ENCODE measurements around the gene AQP2. TPM values are rescaled to one million over a fixed set of nuclear protein-coding genes. Genes with fewer than 3 reads are reported as not detected.

AQP2 gene
- total RNA-seq, 1 donor from 2014 or later, result not detected

DNA sequence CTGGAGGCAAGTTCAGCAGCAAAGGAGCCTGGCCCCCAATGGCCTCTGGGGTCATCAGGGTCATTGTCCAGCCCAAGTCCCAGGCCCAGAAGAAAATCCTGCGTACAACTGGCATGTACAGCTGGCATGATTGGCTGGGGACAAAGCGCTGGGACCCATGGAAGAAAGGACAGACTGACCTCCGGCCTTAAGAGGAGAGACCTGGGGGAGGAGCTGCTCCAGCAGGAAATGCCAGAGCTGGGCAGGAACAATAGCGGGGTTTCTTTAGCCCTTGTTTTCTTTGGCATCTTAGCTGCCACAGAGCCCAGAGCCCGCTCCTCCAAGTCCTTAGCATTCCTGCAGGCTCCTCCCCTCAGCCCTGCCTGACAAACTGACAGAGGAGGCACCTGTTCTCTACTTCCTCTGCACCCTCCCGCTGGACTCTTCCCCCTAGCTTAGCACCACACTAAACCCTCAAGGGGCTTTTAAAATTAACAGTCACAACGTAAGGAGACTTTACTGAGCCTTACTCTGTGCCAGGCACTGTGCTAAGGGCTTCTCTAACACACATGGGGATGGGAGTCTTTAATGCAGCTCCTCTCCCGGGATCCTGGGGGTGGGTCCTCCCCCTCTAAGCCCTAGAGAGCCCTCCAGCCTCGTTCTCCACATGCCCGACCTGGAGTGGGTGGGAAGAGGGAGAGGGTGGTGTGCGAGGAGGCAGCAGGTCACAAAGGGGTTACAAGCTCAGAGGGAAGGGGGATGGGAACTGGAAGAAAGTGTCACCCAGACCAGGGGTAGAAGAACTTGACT is 9.3 kb downstream of the AQP2 start:
- H3K4me1 Mint-ChIP-seq, result peaks cover 7% of the 10 kb centered on the region
- intact Hi-C loops (cut with micrococcal nuclease), result no loop called here
- no peaks in the 10 kb centered on the region for H3K36me3 Mint-ChIP-seq (ENCODE audit: low read depth)
- ATAC-seq (ENCODE audit: low read depth) (no peak), DNase-seq (no peak)
- TF ChIP-seq, protein P1, sequence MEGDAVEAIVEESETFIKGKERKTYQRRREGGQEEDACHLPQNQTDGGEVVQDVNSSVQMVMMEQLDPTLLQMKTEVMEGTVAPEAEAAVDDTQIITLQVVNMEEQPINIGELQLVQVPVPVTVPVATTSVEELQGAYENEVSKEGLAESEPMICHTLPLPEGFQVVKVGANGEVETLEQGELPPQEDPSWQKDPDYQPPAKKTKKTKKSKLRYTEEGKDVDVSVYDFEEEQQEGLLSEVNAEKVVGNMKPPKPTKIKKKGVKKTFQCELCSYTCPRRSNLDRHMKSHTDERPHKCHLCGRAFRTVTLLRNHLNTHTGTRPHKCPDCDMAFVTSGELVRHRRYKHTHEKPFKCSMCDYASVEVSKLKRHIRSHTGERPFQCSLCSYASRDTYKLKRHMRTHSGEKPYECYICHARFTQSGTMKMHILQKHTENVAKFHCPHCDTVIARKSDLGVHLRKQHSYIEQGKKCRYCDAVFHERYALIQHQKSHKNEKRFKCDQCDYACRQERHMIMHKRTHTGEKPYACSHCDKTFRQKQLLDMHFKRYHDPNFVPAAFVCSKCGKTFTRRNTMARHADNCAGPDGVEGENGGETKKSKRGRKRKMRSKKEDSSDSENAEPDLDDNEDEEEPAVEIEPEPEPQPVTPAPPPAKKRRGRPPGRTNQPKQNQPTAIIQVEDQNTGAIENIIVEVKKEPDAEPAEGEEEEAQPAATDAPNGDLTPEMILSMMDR (IDR thresholded peaks at IDR 0.05), result no peak
- POLR2A ChIA-PET, result no interaction called here
- CTCF ChIA-PET, result interaction anchor here (1.0 kb wide), 1 partner anchor 13 kb away, joined by 4 read pairs; no protein-coding TSS in a partner anchor
- H3K27ac Mint-ChIP-seq, result no peak overlapping the region
- no peak overlapping the region for H3K4me3 Mint-ChIP-seq
- H3K9me3 Mint-ChIP-seq, result no peaks in the 10 kb centered on the region
- peaks cover 63% of the 10 kb centered on the region for H3K27me3 Mint-ChIP-seq

DNA sequence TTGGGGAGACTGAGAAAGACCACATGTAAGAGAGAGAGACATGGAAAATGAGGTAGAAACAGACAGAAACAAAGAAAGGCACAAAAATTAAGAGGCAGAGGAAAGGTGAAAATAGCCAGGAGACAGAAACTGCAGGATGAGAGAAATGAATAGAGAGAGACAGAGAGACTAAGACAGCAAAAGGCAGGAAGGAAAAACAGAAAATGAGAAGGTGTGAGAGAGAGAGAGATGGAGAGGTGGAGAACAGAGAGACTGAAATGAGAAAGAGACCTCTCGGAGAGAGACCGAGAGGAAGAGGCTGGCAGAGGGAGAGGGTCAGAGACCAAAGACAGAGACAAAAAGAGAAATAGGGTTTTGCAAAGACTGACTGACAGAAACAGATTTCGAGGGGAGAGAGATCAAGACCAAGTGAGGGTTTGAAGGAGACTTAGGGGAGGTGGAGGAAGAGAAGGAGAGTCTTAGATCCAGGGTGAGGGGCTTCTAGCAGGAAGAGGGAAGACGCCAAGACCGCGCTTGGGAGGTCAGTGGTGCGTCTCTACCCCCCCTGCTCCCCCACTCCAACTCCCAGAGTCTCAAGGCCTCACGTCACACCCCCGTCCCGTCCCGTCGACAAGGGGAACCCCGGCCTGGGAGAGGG is 10.1 kb downstream of the AQP2 start:
- POLR2A ChIA-PET, result no interaction called here
- H3K9me3 Mint-ChIP-seq, result no peaks in the 10 kb centered on the region

DNA sequence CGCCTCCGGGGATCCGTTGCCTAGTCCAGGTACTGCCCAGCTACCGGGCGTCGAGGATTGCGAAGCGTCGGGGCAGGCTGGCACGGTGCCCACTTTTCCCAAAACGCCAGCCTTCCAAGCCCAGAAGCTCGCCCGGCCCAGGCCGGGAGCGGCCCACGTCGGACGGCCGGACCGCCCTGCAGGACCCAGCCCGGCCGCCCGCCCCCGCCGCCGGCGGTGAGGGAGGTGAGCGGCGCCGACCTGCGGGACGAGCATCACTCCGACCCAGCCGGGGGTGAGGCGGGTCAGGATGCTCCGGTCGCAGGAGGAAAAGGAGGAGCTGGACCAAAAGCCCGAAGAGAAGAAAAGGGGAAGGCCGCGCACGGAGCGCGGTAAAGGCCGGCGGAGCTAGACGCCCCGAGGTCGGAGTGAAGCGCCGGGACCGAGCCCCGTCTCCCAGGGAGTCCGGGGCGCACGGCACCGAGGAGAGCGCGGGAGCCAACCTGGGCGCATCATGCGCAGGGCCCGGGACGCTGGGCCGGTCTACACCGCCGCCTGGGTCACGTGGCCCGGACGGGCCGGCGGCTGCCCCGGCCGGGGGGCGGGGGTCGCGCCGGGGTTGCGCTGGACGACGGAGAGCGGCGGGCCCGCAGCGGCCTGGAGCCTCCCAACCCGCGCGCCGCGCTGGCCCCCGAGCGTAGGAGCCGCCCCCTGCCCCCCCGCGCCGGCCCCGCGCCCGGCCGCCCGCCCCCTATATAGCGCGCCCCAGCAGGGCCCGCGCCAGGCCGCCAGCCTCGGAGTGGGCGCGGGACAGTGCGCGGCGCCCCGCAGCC is 10.8 kb downstream of the AQP2 start, which contains the start of gene AQP5:
Gene AQP5, plus strand, starts transcription at position 762 of the 812 bp plus-strand sequence. CDS start 146 bp downstream, outside the sequence.
- H3K4me3 Mint-ChIP-seq, result peak within 1 kb of the TSS; percentile 48
- DNase-seq, result no peak
- no peaks in the 10 kb centered on the region for H3K36me3 Mint-ChIP-seq (ENCODE audit: low read depth)
- ChIA-PET CTCF (no interaction called here), POLR2A (no interaction called here)
- ATAC-seq (ENCODE audit: low read depth), result no peak
- intact Hi-C loops (cut with micrococcal nuclease), result no loop called here
- no peaks in the 10 kb centered on the region for H3K9me3 Mint-ChIP-seq
- H3K27ac Mint-ChIP-seq, result no peak within 1 kb of the TSS
- TF ChIP-seq, protein P1 (IDR thresholded peaks at IDR 0.05), result no peak
- H3K27me3 Mint-ChIP-seq, result peaks cover 66% of the 10 kb centered on the region
- peaks cover 7% of the 10 kb centered on the region for H3K4me1 Mint-ChIP-seq

More for the DNA sequence above, 10.1 kb downstream of the AQP2 start:
- CTCF ChIA-PET, result interaction anchor here (1.0 kb wide), 1 partner anchor 14 kb away, joined by 4 read pairs; no protein-coding TSS in a partner anchor
- Mint-ChIP-seq H3K27me3 (peaks cover 64% of the 10 kb centered on the region), H3K4me3 (peak overlapping the region; percentile 4), H3K27ac (no peak overlapping the region), H3K36me3 (ENCODE audit: low read depth) (no peaks in the 10 kb centered on the region), H3K4me1 (peaks cover 7% of the 10 kb centered on the region)
- no peak for ATAC-seq (ENCODE audit: low read depth)
- intact Hi-C loops (cut with micrococcal nuclease), result no loop called here
- TF ChIP-seq, protein P1 (IDR thresholded peaks at IDR 0.05), result no peak
- DNase-seq, result no peak

DNA sequence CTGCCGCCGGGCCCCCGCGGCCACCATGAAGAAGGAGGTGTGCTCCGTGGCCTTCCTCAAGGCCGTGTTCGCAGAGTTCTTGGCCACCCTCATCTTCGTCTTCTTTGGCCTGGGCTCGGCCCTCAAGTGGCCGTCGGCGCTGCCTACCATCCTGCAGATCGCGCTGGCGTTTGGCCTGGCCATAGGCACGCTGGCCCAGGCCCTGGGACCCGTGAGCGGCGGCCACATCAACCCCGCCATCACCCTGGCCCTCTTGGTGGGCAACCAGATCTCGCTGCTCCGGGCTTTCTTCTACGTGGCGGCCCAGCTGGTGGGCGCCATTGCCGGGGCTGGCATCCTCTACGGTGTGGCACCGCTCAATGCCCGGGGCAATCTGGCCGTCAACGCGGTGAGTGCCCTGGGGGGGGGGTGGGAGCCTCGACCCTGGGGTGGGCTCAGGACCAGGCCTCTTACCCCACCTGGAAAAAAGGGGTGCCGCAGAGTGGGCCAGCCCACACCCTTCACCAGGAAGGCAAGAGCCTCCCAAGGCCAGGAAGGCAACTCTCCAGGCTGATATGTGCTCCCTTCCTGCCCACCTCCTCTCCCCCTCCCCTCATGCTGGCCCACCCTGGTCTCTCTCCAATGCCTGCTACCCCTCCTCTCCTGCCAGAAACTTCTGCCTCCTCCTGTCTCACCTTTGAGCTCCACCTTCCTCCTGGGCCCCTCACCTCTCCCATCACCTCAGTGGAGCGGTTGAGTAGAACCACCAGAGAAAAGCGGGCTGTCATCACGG is 11.6 kb downstream of the AQP2 start:
- no peaks in the 10 kb centered on the region for H3K9me3 Mint-ChIP-seq
- no peak overlapping the region for H3K27ac Mint-ChIP-seq
- no peak for ATAC-seq (ENCODE audit: low read depth)
- intact Hi-C loops (cut with micrococcal nuclease), result no loop called here
- ChIA-PET CTCF (no interaction called here), POLR2A (no interaction called here)
- H3K4me1 Mint-ChIP-seq, result peaks cover 10% of the 10 kb centered on the region
- TF ChIP-seq, protein P1 (IDR thresholded peaks at IDR 0.05), result no peak
- no peaks in the 10 kb centered on the region for H3K36me3 Mint-ChIP-seq (ENCODE audit: low read depth)
- peaks cover 61% of the 10 kb centered on the region for H3K27me3 Mint-ChIP-seq
- DNase-seq, result no peak
- no peak overlapping the region for H3K4me3 Mint-ChIP-seq

Measured in activated B cell treated with CpG ODN at 0.5 μM for 24 hours (primary cell).